Measurements from ENCODE around the gene OOSP4A.

Gene OOSP4A

GRCh38 chr11:59965424-59965823 lies 1.6 kb downstream of the OOSP4A start:
- Histone ChIP-seq H3K9me3 (no peaks in the 10 kb centered on the region), H3K4me3 (no peak overlapping the region), H3K4me1 (no peaks in the 10 kb centered on the region), H3K36me3 (no peaks in the 10 kb centered on the region), H3K27me3 (no peaks in the 10 kb centered on the region), H3K27ac (no peak overlapping the region)
- TF ChIP-seq CTCF (IDR thresholded peaks at IDR 0.05): no peak
- DNase-seq: no peak
- intact Hi-C loops (cut with DNase I; ENCODE audit: low total_unique reads): loop anchor here (5.0 kb wide), 1 partner anchor 517 kb away; no protein-coding TSS in a partner anchor

GRCh38 chr11:59966201-59966600 lies 2.4 kb downstream of the OOSP4A start:
- intact Hi-C loops (cut with DNase I; ENCODE audit: low total_unique reads): loop anchor here (5.0 kb wide), 1 partner anchor 516 kb away; no protein-coding TSS in a partner anchor
- H3K4me1 ChIP-seq: no peaks in the 10 kb centered on the region
- no peak overlapping the region for H3K27ac ChIP-seq
- no peaks in the 10 kb centered on the region for H3K9me3 ChIP-seq
- H3K36me3 ChIP-seq: no peaks in the 10 kb centered on the region
- TF ChIP-seq CTCF (IDR thresholded peaks at IDR 0.05): no peak
- no peak overlapping the region for H3K4me3 ChIP-seq
- H3K27me3 ChIP-seq: no peaks in the 10 kb centered on the region
- DNase-seq: no peak

- intact Hi-C loops (cut with DNase I; ENCODE audit: low total_unique reads): loop anchor here (5.0 kb wide), 1 partner anchor 514 kb away; no protein-coding TSS in a partner anchor
Observed at GRCh38 chr11:59967677-59968394, 4.0 kb downstream of the OOSP4A start.

GRCh38 chr11:59968395-59968783 lies 4.6 kb downstream of the OOSP4A start:
- Histone ChIP-seq H3K27me3 (no peaks in the 10 kb centered on the region), H3K27ac (no peak overlapping the region), H3K4me3 (no peak overlapping the region), H3K4me1 (no peaks in the 10 kb centered on the region), H3K9me3 (no peaks in the 10 kb centered on the region), H3K36me3 (no peaks in the 10 kb centered on the region)
- intact Hi-C loops (cut with DNase I; ENCODE audit: low total_unique reads): loop anchor here (5.0 kb wide), 1 partner anchor 514 kb away; no protein-coding TSS in a partner anchor
- no peak for TF ChIP-seq CTCF (IDR thresholded peaks at IDR 0.05)
- no peak for DNase-seq

More at GRCh38 chr11:59967677-59968394, 4.0 kb downstream of the OOSP4A start:
- Histone ChIP-seq H3K27ac (no peak overlapping the region), H3K9me3 (no peaks in the 10 kb centered on the region), H3K27me3 (no peaks in the 10 kb centered on the region), H3K36me3 (no peaks in the 10 kb centered on the region), H3K4me1 (no peaks in the 10 kb centered on the region), H3K4me3 (no peak overlapping the region)
- no peak for DNase-seq
- TF ChIP-seq CTCF (IDR thresholded peaks at IDR 0.05): no peak

GRCh38 chr11:59973097-59973496 lies 9.3 kb downstream of the OOSP4A start:
- Histone ChIP-seq H3K27ac (no peak overlapping the region), H3K27me3 (no peaks in the 10 kb centered on the region), H3K36me3 (no peaks in the 10 kb centered on the region), H3K4me1 (no peaks in the 10 kb centered on the region), H3K4me3 (no peak overlapping the region), H3K9me3 (no peaks in the 10 kb centered on the region)
- DNase-seq: no peak
- TF ChIP-seq CTCF (IDR thresholded peaks at IDR 0.05): no peak
- intact Hi-C loops (cut with DNase I; ENCODE audit: low total_unique reads): no loop called here
